Kidney epithelial cell (primary cell): ENCODE measurements around the gene TAAR1. TPM values are rescaled to one million over a fixed set of nuclear protein-coding genes. Genes with fewer than 3 reads are reported as not detected.

Experiments used
- DNase-seq: peaks from one replicate; pipeline ENCODE4 v3.0.0-alpha.2; 2010; ENCODE audit warnings: low read depth
- H3K27me3 ChIP-seq: 2 replicates; pipeline ENCODE4 v1.6.0; 2011; ENCODE audit warnings: low read length; ENCODE audit not compliant: control insufficient read depth, insufficient read depth
- H3K36me3 ChIP-seq: 2 replicates; pipeline ENCODE4 v1.5.1; 2011; ENCODE audit warnings: low read length; ENCODE audit not compliant: control insufficient read depth, insufficient read depth
- H3K4me3 ChIP-seq: 2 replicates; pipeline ENCODE4 v1.5.1; 2011; ENCODE audit warnings: low read depth, mild to moderate bottlenecking, control low read depth, low read length
- CTCF ChIP-seq: IDR thresholded peaks from 2 replicates; pipeline ENCODE4 v1.5.1; 2011; ENCODE audit warnings: mild to moderate bottlenecking, moderate library complexity, low read length, control low read depth, inconsistent platforms; ENCODE audit not compliant: insufficient read depth, poor library complexity, severe bottlenecking
- total RNA-seq: library from RNA; depleted of rRNA; stranded (reverse); fragments of >200 nt; gene quantifications from 2 replicates; pipeline ENCODE4 v1.2.3, GENCODE V29; 2015

The TAAR1 gene
- total RNA-seq, 1 donor from 2014 or later, result not detected

- TF ChIP-seq CTCF, result no peak
- Histone ChIP-seq H3K27me3 (no peaks in the 10 kb centered on the region), H3K4me3 (no peak overlapping the region), H3K36me3 (no peaks in the 10 kb centered on the region)
- no peak for DNase-seq
Measured at GRCh38 chr6:132695773-132696172, 36.8 kb upstream of the TAAR1 start.

- Histone ChIP-seq H3K36me3 (no peaks in the 10 kb centered on the region), H3K27me3 (no peaks in the 10 kb centered on the region), H3K4me3 (no peak overlapping the region)
- TF ChIP-seq CTCF, result no peak
- DNase-seq, result no peak
Measured at GRCh38 chr6:132693478-132693877, 34.5 kb upstream of the TAAR1 start.

GRCh38 chr6:132690678-132691077 lies 31.7 kb upstream of the TAAR1 start:
- no peak overlapping the region for H3K4me3 ChIP-seq
- H3K36me3 ChIP-seq, result no peaks in the 10 kb centered on the region
- no peaks in the 10 kb centered on the region for H3K27me3 ChIP-seq
- no peak for TF ChIP-seq CTCF
- no peak for DNase-seq

GRCh38 chr6:132687306-132687705 lies 28.3 kb upstream of the TAAR1 start:
- Histone ChIP-seq H3K27me3 (no peaks in the 10 kb centered on the region), H3K36me3 (no peaks in the 10 kb centered on the region), H3K4me3 (no peak overlapping the region)
- no peak for TF ChIP-seq CTCF
- peak; percentile 44 for DNase-seq

GRCh38 chr6:132686531-132686930 lies 27.5 kb upstream of the TAAR1 start:
- TF ChIP-seq CTCF, result no peak
- Histone ChIP-seq H3K36me3 (no peaks in the 10 kb centered on the region), H3K4me3 (no peak overlapping the region), H3K27me3 (no peaks in the 10 kb centered on the region)
- no peak for DNase-seq

- Histone ChIP-seq H3K4me3 (no peak overlapping the region), H3K27me3 (no peaks in the 10 kb centered on the region)
Measured at GRCh38 chr6:132685009-132685408, 26.0 kb upstream of the TAAR1 start.

More at GRCh38 chr6:132685009-132685408, 26.0 kb upstream of the TAAR1 start:
- TF ChIP-seq CTCF, result no peak
- no peak for DNase-seq
- no peaks in the 10 kb centered on the region for H3K36me3 ChIP-seq
